Hepatocyte (in vitro differentiated cells): Measurements from ENCODE around the gene HMGCS2. TPM values are rescaled to one million over a fixed set of nuclear protein-coding genes. Genes with fewer than 3 reads are reported as not detected.

Source experiments
- DNase-seq: peaks from one replicate; pipeline ENCODE4 v3.0.0-alpha.2; 2016; ENCODE audit warnings: low spot score
- H2AFZ ChIP-seq: fragments of 200-600 bp; sonication (generic); 2 replicates; pipeline ENCODE4 v1.6.0; 2016; ENCODE audit warnings: antibody characterized with exemption, mild to moderate bottlenecking
- H3K27ac ChIP-seq: fragments of 200-600 bp; sonication (generic); 2 replicates; pipeline ENCODE4 v1.5.1; 2016; ENCODE audit warnings: mild to moderate bottlenecking
- H3K27me3 ChIP-seq: fragments of 200-600 bp; sonication (generic); 2 replicates; pipeline ENCODE4 v1.6.1; 2016
- H3K36me3 ChIP-seq: fragments of 200-600 bp; sonication (generic); replicated peaks from 2 replicates; pipeline ENCODE4 v1.5.1; 2016; ENCODE audit warnings: low read depth; ENCODE audit not compliant: insufficient read depth
- H3K4me1 ChIP-seq: fragments of 200-600 bp; sonication (generic); 2 replicates; pipeline ENCODE4 v1.5.1; 2016; ENCODE audit warnings: mild to moderate bottlenecking, moderate library complexity; ENCODE audit not compliant: insufficient read depth
- H3K4me2 ChIP-seq: fragments of 200-600 bp; sonication (generic); 2 replicates; pipeline ENCODE4 v1.6.0; 2016
- H3K4me3 ChIP-seq: fragments of 200-600 bp; sonication (generic); 2 replicates; pipeline ENCODE4 v1.5.1; 2016; ENCODE audit warnings: mild to moderate bottlenecking
- H3K79me2 ChIP-seq: fragments of 200-600 bp; sonication (generic); 2 replicates; pipeline ENCODE4 v1.6.0; 2017; ENCODE audit warnings: mild to moderate bottlenecking
- H3K9me2 ChIP-seq: fragments of 200-600 bp; sonication (generic); replicated peaks from 2 replicates; pipeline ENCODE4 v1.6.0; 2017; ENCODE audit warnings: mild to moderate bottlenecking; ENCODE audit not compliant: insufficient read depth
- H3K9me3 ChIP-seq: fragments of 200-600 bp; sonication (generic); 2 replicates; pipeline ENCODE4 v1.5.1; 2016; ENCODE audit warnings: low read depth, mild to moderate bottlenecking
- H4K20me1 ChIP-seq: fragments of 200-600 bp; sonication (generic); 2 replicates; pipeline ENCODE4 v1.6.0; 2016; ENCODE audit warnings: mild to moderate bottlenecking; ENCODE audit not compliant: insufficient read depth, poor library complexity, severe bottlenecking
- CTCF ChIP-seq: fragments of 200-600 bp; sonication (generic); IDR thresholded peaks from 2 replicates; pipeline ENCODE4 v1.5.1; 2016; ENCODE audit warnings: antibody characterized with exemption, mild to moderate bottlenecking; ENCODE audit not compliant: poor library complexity
- EZH2 ChIP-seq: fragments of 200-600 bp; sonication (generic); IDR thresholded peaks from 2 replicates; pipeline ENCODE4 v1.6.1; 2016; ENCODE audit warnings: antibody characterized with exemption, mild to moderate bottlenecking, borderline replicate concordance
- EZH2phosphoT487 ChIP-seq: fragments of 200-600 bp; sonication (generic); IDR thresholded peaks from one replicate; pipeline ENCODE4 v1.6.1; 2018; ENCODE audit warnings: antibody characterized with exemption, mild to moderate bottlenecking, low read depth, moderate library complexity; ENCODE audit not compliant: unreplicated experiment, severe bottlenecking
- WGBS: methylation state at CpG from one replicate; pipeline ENCODE4 v1.1.6; 2016; ENCODE audit warnings: low lambda C conversion rate; ENCODE audit errors: missing lambda C conversion rate; 5-methylcytosine and 5-hydroxymethylcytosine counted together
- polyA plus RNA-seq: library from polyadenylated mRNA; unstranded; fragments of >200 nt; fragmentation: Nextera tagmentation; extraction: Ambion mirVana; gene quantifications from 2 replicates; pipeline ENCODE4 v1.2.1, GENCODE V29; 2016
- total RNA-seq: library from RNA; depleted of rRNA; stranded (reverse); fragments of >200 nt; gene quantifications from 2 replicates; pipeline ENCODE4 v1.2.3, GENCODE V29; 2014

Gene HMGCS2
- total and polyA plus RNA-seq, 2 experiments from 2014 or later, result 167 to 188 TPM

DNA sequence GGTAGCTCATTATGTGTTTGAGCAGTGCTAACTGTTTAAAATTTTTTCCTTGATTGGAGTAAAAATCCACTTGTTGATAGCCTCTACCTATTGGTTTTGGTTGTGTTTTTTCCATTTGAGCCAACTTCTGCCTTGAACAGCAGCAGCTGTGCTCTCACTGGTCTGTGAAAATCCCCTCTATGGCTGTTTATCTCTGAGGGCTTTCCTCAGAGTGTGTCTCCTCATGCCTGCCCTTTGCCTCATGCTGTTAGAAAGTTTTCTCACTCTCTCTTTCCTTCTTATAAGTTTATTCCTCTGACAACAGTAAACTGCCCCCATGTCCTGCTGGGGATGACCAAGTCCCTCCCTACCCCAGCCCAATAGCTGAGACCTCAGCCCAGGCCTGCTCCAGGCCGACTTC is 28.5 kb upstream of the HMGCS2 start:
- Histone ChIP-seq H3K79me2 (no peaks in the 10 kb centered on the region), H3K27me3 (no peaks in the 10 kb centered on the region), H3K36me3 (no peaks in the 10 kb centered on the region), H2AFZ (no peak overlapping the region), H3K27ac (no peak overlapping the region), H3K4me2 (no peak overlapping the region), H3K4me3 (no peak overlapping the region), H4K20me1 (no peaks in the 10 kb centered on the region), H3K9me3 (no peaks in the 10 kb centered on the region), H3K4me1 (peaks cover 17% of the 10 kb centered on the region), H3K9me2 (no peaks in the 10 kb centered on the region)
- WGBS, result 85% methylated on average over 1 of the region's 1 CpG
- no peak for DNase-seq
- TF ChIP-seq CTCF (no peak), EZH2phosphoT487 (no peak), EZH2 (no peak)

DNA sequence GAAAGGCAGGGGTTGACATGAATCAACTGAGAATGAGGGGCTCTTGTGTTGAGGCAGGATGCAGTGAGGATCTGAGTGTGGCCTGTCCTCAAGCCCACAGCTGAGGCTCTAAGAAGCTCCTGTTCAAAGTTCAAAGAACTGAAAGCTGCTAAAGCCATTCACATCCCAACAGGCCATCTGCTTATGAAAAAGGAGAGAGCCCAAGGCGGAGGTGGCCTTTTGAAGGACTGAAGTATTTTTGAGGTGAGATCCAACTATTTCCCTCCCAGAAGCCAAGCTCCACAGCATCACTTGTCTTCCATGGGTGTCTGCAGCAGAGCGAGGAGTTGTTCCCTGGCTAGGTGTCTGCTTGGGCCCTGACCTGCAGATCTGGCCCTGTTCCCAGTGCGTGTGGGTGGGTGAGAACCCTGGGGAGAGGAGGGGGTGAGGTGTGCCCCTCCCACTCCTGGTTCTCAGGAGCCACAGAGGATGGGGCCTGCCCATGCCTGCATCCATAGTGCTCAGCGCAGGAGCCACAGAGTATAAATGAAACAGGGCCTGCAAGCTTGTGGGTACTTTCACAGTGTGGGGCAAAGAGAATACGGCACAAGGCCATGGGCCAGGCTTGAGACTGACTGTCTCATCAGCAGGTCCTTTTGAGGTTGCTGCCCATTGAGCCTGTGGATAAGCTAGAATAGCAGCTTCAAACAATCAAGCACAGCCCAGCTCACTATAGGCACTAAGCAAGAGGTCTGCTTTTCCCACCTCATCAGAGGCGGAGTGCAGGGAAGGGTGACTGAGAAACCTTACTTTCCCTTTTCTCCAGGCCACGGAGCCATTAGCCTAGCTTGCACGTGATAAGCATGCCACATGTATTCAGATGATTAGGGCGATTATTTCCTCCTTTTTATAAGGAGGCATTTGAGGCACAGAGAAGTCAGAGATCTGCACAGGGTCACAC is 26.8 kb upstream of the HMGCS2 start:
- Histone ChIP-seq H3K4me1 (peaks cover 33% of the 10 kb centered on the region), H3K4me3 (no peak overlapping the region), H2AFZ (no peak overlapping the region), H3K9me3 (no peaks in the 10 kb centered on the region), H3K9me2 (no peaks in the 10 kb centered on the region), H3K79me2 (no peaks in the 10 kb centered on the region), H3K4me2 (no peak overlapping the region), H3K36me3 (no peaks in the 10 kb centered on the region), H3K27me3 (no peaks in the 10 kb centered on the region), H4K20me1 (no peaks in the 10 kb centered on the region), H3K27ac (peak overlapping the region; percentile 14)
- DNase-seq, result no peak
- TF ChIP-seq EZH2, result no peak
- no peak for TF ChIP-seq CTCF
- no peak for TF ChIP-seq EZH2phosphoT487
- 83% methylated on average over 9 of the region's 9 CpGs for WGBS

GRCh38 chr1:119794876-119795240 is 26.2 kb upstream of the HMGCS2 start:
- DNase-seq, result peak; percentile 37
- no peak overlapping the region for H3K4me2 ChIP-seq
- 56% methylated on average over 3 of the region's 3 CpGs for WGBS
- H2AFZ ChIP-seq, result no peak overlapping the region
- H3K27me3 ChIP-seq, result no peaks in the 10 kb centered on the region
- H3K79me2 ChIP-seq, result no peaks in the 10 kb centered on the region
- H3K27ac ChIP-seq, result peak overlapping the region; percentile 14
- H3K4me1 ChIP-seq, result peaks cover 40% of the 10 kb centered on the region
- no peak overlapping the region for H3K4me3 ChIP-seq
- H3K9me2 ChIP-seq, result no peaks in the 10 kb centered on the region
- H3K9me3 ChIP-seq, result no peaks in the 10 kb centered on the region
- TF ChIP-seq EZH2 (no peak), CTCF (no peak), EZH2phosphoT487 (no peak)
- H3K36me3 ChIP-seq, result no peaks in the 10 kb centered on the region
- H4K20me1 ChIP-seq, result no peaks in the 10 kb centered on the region
